Karpas-422 (cell line): ENCODE measurements around the gene SHD. TPM values are rescaled to one million over a fixed set of nuclear protein-coding genes. Genes with fewer than 3 reads are reported as not detected.

Experiments used
- DNase-seq: peaks from one replicate; pipeline ENCODE4 v3.0.0-alpha.2; 2015
- H2AFZ ChIP-seq: fragments of 200-600 bp; sonication (generic); 2 replicates; pipeline ENCODE4 v1.6.1; 2014; ENCODE audit warnings: antibody characterized with exemption, low read length, mixed read lengths
- H3K27ac ChIP-seq: fragments of 200-600 bp; sonication (generic); 2 replicates; pipeline ENCODE4 v1.5.1; 2014; ENCODE audit warnings: mild to moderate bottlenecking, low read length, moderate library complexity
- H3K27me3 ChIP-seq: fragments of 200-600 bp; sonication (generic); 2 replicates; pipeline ENCODE4 v1.6.1; 2014; ENCODE audit warnings: low read length, mixed read lengths
- H3K36me3 ChIP-seq: fragments of 200-600 bp; sonication (generic); 2 replicates; pipeline ENCODE4 v1.6.1; 2014; ENCODE audit warnings: low read length, mixed read lengths; ENCODE audit not compliant: insufficient read depth
- H3K4me1 ChIP-seq: fragments of 200-600 bp; sonication (generic); 2 replicates; pipeline ENCODE4 v1.6.1; 2014; ENCODE audit warnings: mild to moderate bottlenecking, low read length, mixed read lengths
- H3K4me2 ChIP-seq: fragments of 200-600 bp; sonication (generic); 2 replicates; pipeline ENCODE4 v1.6.1; 2014; ENCODE audit warnings: low read length, low read depth, mild to moderate bottlenecking; ENCODE audit not compliant: poor library complexity, severe bottlenecking
- H3K4me3 ChIP-seq: fragments of 200-600 bp; sonication (generic); 2 replicates; pipeline ENCODE4 v1.5.1; 2014; ENCODE audit warnings: mild to moderate bottlenecking, antibody characterized with exemption, low read length, mixed read lengths
- H3K79me2 ChIP-seq: fragments of 200-600 bp; sonication (generic); 2 replicates; pipeline ENCODE4 v1.6.1; 2014; ENCODE audit warnings: mild to moderate bottlenecking, low read length, mixed read lengths
- H3K9ac ChIP-seq: fragments of 200-600 bp; sonication (generic); 2 replicates; pipeline ENCODE4 v1.6.0; 2014; ENCODE audit warnings: low read length
- H3K9me2 ChIP-seq: fragments of 200-600 bp; sonication (generic), shearing (Covaris generic); replicated peaks from 2 replicates; pipeline ENCODE4 v1.6.0; 2014; ENCODE audit warnings: mild to moderate bottlenecking, low read length, moderate library complexity; ENCODE audit not compliant: insufficient read depth
- H3K9me3 ChIP-seq: fragments of 300-700, 200-600 bp; sonication (generic); 2 replicates; pipeline ENCODE4 v1.6.1; 2014; ENCODE audit warnings: low read length, mixed read lengths
- H4K20me1 ChIP-seq: fragments of 200-600 bp; sonication (generic); 2 replicates; pipeline ENCODE4 v1.6.1; 2014; ENCODE audit warnings: mild to moderate bottlenecking, antibody characterized with exemption, low read length, low read depth; ENCODE audit not compliant: insufficient read depth
- total RNA-seq: library from RNA; depleted of rRNA; stranded (reverse); fragments of >200 nt; shearing (Covaris generic); gene quantifications from 2 replicates; pipeline ENCODE4 v1.2.3, GENCODE V29; 2014; ENCODE audit warnings: low replicate concordance; rRNA removed

Gene SHD
- total RNA-seq, 1 experiment from 2014 or later: not detected

DNA sequence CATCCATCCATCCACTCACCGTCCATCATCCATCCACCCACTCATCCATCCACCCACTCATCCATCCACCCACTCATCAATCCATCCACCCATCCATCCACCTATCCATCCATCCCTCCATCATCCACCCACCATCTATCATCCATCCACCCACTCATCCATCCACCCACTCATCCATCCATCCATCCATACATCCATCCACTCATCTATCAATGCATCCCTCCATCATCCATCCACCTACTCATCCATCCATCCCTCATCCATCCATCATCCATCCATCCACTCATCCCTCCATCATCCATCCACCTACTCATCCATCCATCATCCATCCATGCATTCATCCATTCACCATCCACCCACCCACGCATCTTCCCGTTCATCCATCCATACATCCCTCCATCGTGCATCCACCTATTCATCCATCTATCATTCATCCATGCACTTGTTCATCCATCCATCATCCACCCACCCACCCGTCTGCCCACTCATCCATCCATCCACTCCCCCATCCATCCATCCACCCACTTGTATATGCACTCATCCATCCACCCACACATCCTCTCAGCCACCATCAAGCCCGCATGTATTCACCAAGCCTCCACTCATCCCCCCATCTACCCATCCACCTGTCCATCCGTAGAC, 56.0 kb downstream of the SHD start:
- Histone ChIP-seq H3K27ac (no peak overlapping the region), H3K4me2 (no peak overlapping the region), H3K27me3 (no peaks in the 10 kb centered on the region), H2AFZ (no peak overlapping the region), H4K20me1 (no peaks in the 10 kb centered on the region), H3K4me1 (peaks cover 9% of the 10 kb centered on the region), H3K9me3 (no peaks in the 10 kb centered on the region), H3K4me3 (no peak overlapping the region), H3K9ac (no peak overlapping the region), H3K9me2 (no peaks in the 10 kb centered on the region), H3K79me2 (no peaks in the 10 kb centered on the region), H3K36me3 (no peaks in the 10 kb centered on the region)
- no peak for DNase-seq

DNA sequence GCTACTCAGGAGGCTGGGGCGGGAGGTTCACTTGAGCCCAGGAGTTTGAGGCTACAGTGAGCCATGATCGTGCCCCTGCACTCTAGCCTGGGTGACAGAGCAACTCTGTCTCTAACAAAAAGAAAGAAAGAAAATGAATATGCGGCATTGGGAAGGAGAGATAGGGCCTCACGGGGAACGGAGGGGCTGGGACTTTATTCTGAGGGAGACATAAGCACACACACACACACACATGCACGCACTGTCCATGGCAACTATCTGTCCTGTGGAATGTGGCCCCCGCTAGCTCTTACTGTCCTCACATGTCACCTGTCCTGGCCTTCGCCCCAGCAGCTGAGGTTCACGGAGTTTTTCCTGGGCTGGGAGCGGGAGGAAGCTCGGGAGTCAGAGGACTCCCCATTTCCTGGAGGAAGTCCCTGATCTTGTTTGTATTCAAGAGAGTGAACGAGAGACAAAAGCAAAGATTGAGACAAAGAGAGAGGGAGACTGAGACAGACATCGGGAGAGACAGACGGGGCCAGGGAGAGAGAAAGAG, 58.9 kb downstream of the SHD start:
- Histone ChIP-seq H3K27me3 (no peaks in the 10 kb centered on the region), H3K4me1 (peaks cover 17% of the 10 kb centered on the region), H3K79me2 (no peaks in the 10 kb centered on the region), H4K20me1 (no peaks in the 10 kb centered on the region), H3K27ac (no peak overlapping the region), H3K4me3 (peak overlapping the region; percentile 64), H3K9ac (peak overlapping the region; percentile 74), H3K9me2 (no peaks in the 10 kb centered on the region), H3K9me3 (no peaks in the 10 kb centered on the region), H2AFZ (peak overlapping the region; percentile 96; the same call in 1 of the 2 replicates), H3K4me2 (peak overlapping the region; percentile 77), H3K36me3 (no peaks in the 10 kb centered on the region)
- no peak for DNase-seq

DNA sequence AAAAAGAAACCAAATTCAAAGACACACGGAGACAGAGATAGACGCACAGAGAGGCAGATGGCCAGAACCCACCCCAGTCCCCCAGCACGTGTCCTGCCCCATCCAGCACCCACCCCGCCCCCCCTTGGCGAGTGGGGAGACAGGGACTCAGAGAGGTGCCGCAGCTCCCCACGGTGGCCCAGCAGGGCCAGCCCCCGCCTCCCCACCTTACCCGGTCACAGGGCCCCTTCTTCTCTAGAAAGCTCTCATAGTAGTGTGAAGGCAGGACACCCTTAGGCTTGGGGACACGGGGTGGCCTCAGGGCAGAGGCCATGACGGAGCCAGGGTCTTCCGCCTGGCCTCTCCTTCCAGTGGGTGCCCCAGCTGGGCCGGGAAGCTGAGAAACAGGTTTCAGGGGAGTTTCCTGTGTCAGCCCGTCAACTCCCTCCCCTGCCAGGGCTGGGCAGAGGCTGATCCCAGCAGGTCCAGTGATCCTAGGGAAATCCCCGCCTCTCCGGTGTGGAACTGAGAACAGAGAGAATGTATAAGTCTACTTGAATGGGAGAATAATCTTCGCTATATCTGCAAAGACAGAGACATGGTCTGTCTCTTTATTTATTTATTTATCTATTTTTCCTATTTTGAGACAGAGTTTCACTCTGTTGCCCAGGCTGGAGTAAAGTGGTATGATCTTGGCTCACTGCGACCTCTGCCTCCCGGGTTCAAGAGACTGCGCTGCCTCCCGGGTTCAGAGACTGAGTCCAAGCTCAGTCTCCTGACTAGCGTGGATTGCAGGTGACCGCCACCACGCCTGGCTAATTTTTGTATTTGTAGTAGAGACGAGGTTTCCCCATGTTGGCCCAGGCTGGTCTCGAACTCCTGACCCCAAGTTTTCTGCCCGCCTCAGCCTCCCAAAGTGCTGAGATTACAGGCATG, 59.6 kb downstream of the SHD start, which contains the start of gene STAP2:
Gene STAP2 (minus strand): TSS at position 387 of the 915 bp plus-strand sequence. CDS start 74 bp downstream, at position 313.
- no peaks in the 10 kb centered on the region for H3K27me3 ChIP-seq
- no peaks in the 10 kb centered on the region for H3K9me3 ChIP-seq
- no peak for DNase-seq
- peak within 1 kb of the TSS; percentile 74 for H3K9ac ChIP-seq
- H3K4me1 ChIP-seq: peaks cover 20% of the 10 kb centered on the region
- H3K79me2 ChIP-seq: no peaks in the 10 kb centered on the region; the same call in 1 of the 2 replicates
- H4K20me1 ChIP-seq: no peaks in the 10 kb centered on the region
- no peak within 1 kb of the TSS for H3K27ac ChIP-seq
- peak within 1 kb of the TSS; percentile 77 for H3K4me2 ChIP-seq
- H3K9me2 ChIP-seq: no peaks in the 10 kb centered on the region
- no peaks in the 10 kb centered on the region for H3K36me3 ChIP-seq
- H2AFZ ChIP-seq: peak within 1 kb of the TSS; percentile 96
- H3K4me3 ChIP-seq: peak within 1 kb of the TSS; percentile 64

Other genes starting within 250 kb of the SHD start
- 7.2 and 29.3 TPM in 2 replicates for gene ZBTB7A, start 212.4 kb upstream of the SHD start, total RNA-seq
- gene MAP2K2, start 155.1 kb upstream of the SHD start, total RNA-seq: 106 and 270 TPM in 2 replicates
- not detected in 2 replicates for gene CREB3L3, start 125.6 kb upstream of the SHD start, total RNA-seq
- 23.0 and 40.3 TPM in 2 replicates for gene SIRT6, start 96.7 kb upstream of the SHD start, total RNA-seq
- gene ANKRD24, start 96.6 kb upstream of the SHD start, total RNA-seq: 0.71 and 1.1 TPM in 2 replicates
- not detected in 2 replicates for gene EBI3, start 49.7 kb upstream of the SHD start, total RNA-seq
- gene YJU2, start 32.2 kb upstream of the SHD start, total RNA-seq: 5.6 and 16.7 TPM in 2 replicates
- gene TMIGD2, start 23.1 kb downstream of the SHD start, total RNA-seq: not detected in 2 replicates
- gene FSD1, start 25.3 kb downstream of the SHD start, total RNA-seq: not detected in 2 replicates
- 0.43 and 0.86 TPM in 2 replicates for gene STAP2, start 59.6 kb downstream of the SHD start, total RNA-seq
- gene MPND, start 64.3 kb downstream of the SHD start, total RNA-seq: 5.3 and 9.5 TPM in 2 replicates
- gene SH3GL1, start 121.3 kb downstream of the SHD start, total RNA-seq: 12.8 and 13.4 TPM in 2 replicates
- 7.8 and 50.7 TPM in 2 replicates for gene CHAF1A, start 123.4 kb downstream of the SHD start, total RNA-seq
- gene UBXN6, start 178.5 kb downstream of the SHD start, total RNA-seq: 90.9 and 112 TPM in 2 replicates
- 49.9 and 81.2 TPM in 2 replicates for gene HDGFL2, start 193.0 kb downstream of the SHD start, total RNA-seq
- not detected in 2 replicates for gene PLIN4, start 239.2 kb downstream of the SHD start, total RNA-seq